IMR-90 (cell line): ENCODE data around the gene MEF2C.
"Not testable (repeated sequence)": the region's sequence is repeated elsewhere in the genome, so short reads cannot be mapped to it uniquely, and the experiment has no call there.

ENCODE experiments used
- BHLHE40 ChIP-seq: fragments of 150-350 bp; IDR thresholded peaks from 2 replicates; pipeline ENCODE4 v1.6.1; 2016; ENCODE audit warnings: mild to moderate bottlenecking, low read depth, low read length
- CEBPB ChIP-seq: IDR thresholded peaks from 2 replicates; pipeline ENCODE4 v1.6.1; 2012; ENCODE audit warnings: low read depth, low read length, improper control_type of control experiment
- CHD1 ChIP-seq: IDR thresholded peaks from 2 replicates; pipeline ENCODE4 v1.6.1; 2012; ENCODE audit warnings: low read depth, low read length, improper control_type of control experiment
- CTCF ChIP-seq: conservative IDR thresholded peaks from 2 replicates; pipeline ENCODE4 v1.5.1; 2012; ENCODE audit warnings: mild to moderate bottlenecking, low read depth, low read length, improper control_type of control experiment
- ELK1 ChIP-seq: fragments of 150-350 bp; IDR thresholded peaks from 2 replicates; pipeline ENCODE4 v1.6.1; 2016; ENCODE audit warnings: low read depth, mild to moderate bottlenecking, low read length, moderate library complexity, borderline replicate concordance
- MAFK ChIP-seq: IDR thresholded peaks from 2 replicates; pipeline ENCODE4 v1.6.1; 2012; ENCODE audit warnings: low read depth, low read length, improper control_type of control experiment
- MAZ ChIP-seq: IDR thresholded peaks from 2 replicates; pipeline ENCODE4 v1.6.1; 2012; ENCODE audit warnings: low read depth, mild to moderate bottlenecking, low read length, improper control_type of control experiment, moderate library complexity, borderline replicate concordance
- POLR2A ChIP-seq: IDR thresholded peaks from 2 replicates; pipeline ENCODE4 v1.6.1; 2012; ENCODE audit warnings: mild to moderate bottlenecking, low read depth, low read length
- RAD21 ChIP-seq: IDR thresholded peaks from 2 replicates; pipeline ENCODE4 v1.6.1; 2012; ENCODE audit warnings: low read length, improper control_type of control experiment
- RCOR1 ChIP-seq: IDR thresholded peaks from 2 replicates; pipeline ENCODE4 v1.6.1; 2012; ENCODE audit warnings: mild to moderate bottlenecking, low read length, improper control_type of control experiment; ENCODE audit not compliant: insufficient replicate concordance
- RFX5 ChIP-seq: IDR thresholded peaks from 2 replicates; pipeline ENCODE4 v1.8.0; 2012; ENCODE audit warnings: low read depth, mild to moderate bottlenecking, low read length, moderate library complexity

GRCh38 chr5:88856381-88856780 is 26.6 kb downstream of the MEF2C start:
- not testable (repeated sequence) for TF ChIP-seq POLR2A, CEBPB, CTCF, MAFK, ELK1, BHLHE40, CHD1, RAD21, RCOR1, RFX5, MAZ
